ENCODE measurements around the gene SYNE1.

Gene SYNE1

GRCh38 chr6:152119831-152120230, 517.3 kb downstream of the SYNE1 start:
- no peak overlapping the region for H3K4me3 ChIP-seq (ENCODE audit: low read length)
- no peaks in the 10 kb centered on the region for H3K27me3 ChIP-seq (replicated peaks; ENCODE audit: control insufficient read depth, insufficient read depth, low read length)
- DNase-seq (ENCODE audit: low read depth), result peak; percentile 47
- H3K9ac ChIP-seq (ENCODE audit: low read length), result no peak overlapping the region
- H3K9me3 ChIP-seq (ENCODE audit: control insufficient read depth, low read length), result no peaks in the 10 kb centered on the region
- peaks cover 11% of the 10 kb centered on the region for H3K4me1 ChIP-seq (ENCODE audit: control insufficient read depth, insufficient read depth, low read length)
- peaks cover 39% of the 10 kb centered on the region for H3K36me3 ChIP-seq (ENCODE audit: control insufficient read depth, insufficient read depth, low read length, severe bottlenecking)

- peaks cover 11% of the 10 kb centered on the region for H3K4me1 ChIP-seq (ENCODE audit: control insufficient read depth, insufficient read depth, low read length)
- no peak overlapping the region for H3K4me3 ChIP-seq (ENCODE audit: low read length)
- H3K9me3 ChIP-seq (ENCODE audit: control insufficient read depth, low read length), result no peaks in the 10 kb centered on the region
- no peaks in the 10 kb centered on the region for H3K27me3 ChIP-seq (replicated peaks; ENCODE audit: control insufficient read depth, insufficient read depth, low read length)
- peaks cover 38% of the 10 kb centered on the region for H3K36me3 ChIP-seq (ENCODE audit: control insufficient read depth, insufficient read depth, low read length, severe bottlenecking)
- H3K9ac ChIP-seq (ENCODE audit: low read length), result no peak overlapping the region
- DNase-seq (ENCODE audit: low read depth), result no peak
These were observed 518.5 kb downstream of the SYNE1 start for GRCh38 chr6:152118678-152119077.

DNA sequence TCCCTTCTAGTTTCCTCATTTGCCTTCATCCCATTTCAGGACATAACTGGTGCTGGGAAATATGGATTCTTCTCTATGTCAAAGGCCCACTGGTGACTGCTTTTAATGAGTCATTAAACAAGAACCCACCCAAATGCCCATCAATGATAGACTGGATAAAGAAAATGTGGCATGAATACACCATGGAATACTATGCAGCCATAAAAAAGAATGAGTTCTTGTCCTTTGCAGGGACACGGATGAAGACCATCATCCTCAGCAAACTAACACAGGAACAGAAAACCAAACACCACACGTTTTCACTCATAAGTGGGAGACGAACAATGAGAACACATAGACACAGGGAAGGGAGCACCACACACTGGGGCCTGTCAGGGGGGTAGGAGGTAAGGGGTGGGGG, 518.9 kb downstream of the SYNE1 start:
- peaks cover 11% of the 10 kb centered on the region for H3K4me1 ChIP-seq (ENCODE audit: control insufficient read depth, insufficient read depth, low read length)

GRCh38 chr6:152117156-152118133, 519.7 kb downstream of the SYNE1 start:
- Histone ChIP-seq H3K27me3 (replicated peaks; ENCODE audit: control insufficient read depth, insufficient read depth, low read length) (no peaks in the 10 kb centered on the region), H3K4me3 (ENCODE audit: low read length) (no peak overlapping the region), H3K9ac (ENCODE audit: low read length) (no peak overlapping the region), H3K36me3 (ENCODE audit: control insufficient read depth, insufficient read depth, low read length, severe bottlenecking) (peaks cover 25% of the 10 kb centered on the region), H3K9me3 (ENCODE audit: control insufficient read depth, low read length) (no peaks in the 10 kb centered on the region), H3K4me1 (ENCODE audit: control insufficient read depth, insufficient read depth, low read length) (peaks cover 10% of the 10 kb centered on the region)
- DNase-seq (ENCODE audit: low read depth), result peak; percentile 78

More for the DNA sequence above, 518.9 kb downstream of the SYNE1 start:
- H3K9ac ChIP-seq (ENCODE audit: low read length), result no peak overlapping the region
- peaks cover 33% of the 10 kb centered on the region for H3K36me3 ChIP-seq (ENCODE audit: control insufficient read depth, insufficient read depth, low read length, severe bottlenecking)
- H3K9me3 ChIP-seq (ENCODE audit: control insufficient read depth, low read length), result no peaks in the 10 kb centered on the region
- no peak for DNase-seq (ENCODE audit: low read depth)
- H3K4me3 ChIP-seq (ENCODE audit: low read length), result no peak overlapping the region
- H3K27me3 ChIP-seq (replicated peaks; ENCODE audit: control insufficient read depth, insufficient read depth, low read length), result no peaks in the 10 kb centered on the region

DNA sequence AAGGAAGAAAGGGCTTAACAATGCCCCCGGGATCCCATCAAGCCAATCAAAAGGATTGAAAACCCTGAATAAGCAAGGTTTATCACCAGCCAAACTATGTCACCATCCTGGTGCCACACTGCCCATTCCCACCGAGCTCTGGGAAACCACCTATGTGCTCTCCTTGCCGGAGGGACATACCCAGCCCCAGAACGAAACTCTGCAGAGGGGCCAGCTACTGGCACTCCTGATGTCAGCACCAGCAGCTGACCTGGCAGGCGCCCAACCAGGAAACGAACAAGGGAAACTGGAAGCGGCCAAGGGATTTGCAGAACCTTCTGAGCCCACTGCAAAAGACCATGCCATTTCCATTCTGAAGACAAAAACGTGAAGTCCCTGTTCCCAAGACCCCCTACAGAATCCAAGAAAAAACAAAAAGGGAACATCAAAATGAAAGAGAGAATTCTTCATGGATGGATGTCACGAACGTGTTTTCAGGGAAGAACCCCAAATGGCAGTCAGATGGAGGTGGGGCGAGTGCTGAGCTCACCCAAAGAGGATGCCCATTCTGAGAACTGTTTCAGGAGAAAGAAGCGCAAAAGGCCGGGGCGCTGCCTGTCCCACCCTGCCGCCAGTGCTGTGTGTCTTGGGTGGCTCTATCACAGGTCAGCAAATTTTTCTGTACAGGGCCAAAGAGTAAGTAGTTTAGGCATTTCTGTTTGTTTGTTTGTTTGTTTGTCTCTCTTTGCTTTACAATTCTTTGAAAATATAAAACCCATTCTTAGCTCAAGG, 524.5 kb downstream of the SYNE1 start:
- Histone ChIP-seq H3K9me3 (ENCODE audit: control insufficient read depth, low read length) (no peaks in the 10 kb centered on the region), H3K4me1 (ENCODE audit: control insufficient read depth, insufficient read depth, low read length) (peaks cover 20% of the 10 kb centered on the region), H3K9ac (ENCODE audit: low read length) (no peak overlapping the region), H3K4me3 (ENCODE audit: low read length) (no peak overlapping the region), H3K36me3 (ENCODE audit: control insufficient read depth, insufficient read depth, low read length, severe bottlenecking) (no peaks in the 10 kb centered on the region), H3K27me3 (replicated peaks; ENCODE audit: control insufficient read depth, insufficient read depth, low read length) (no peaks in the 10 kb centered on the region)
- DNase-seq (ENCODE audit: low read depth), result no peak

- H3K9me3 ChIP-seq (ENCODE audit: control insufficient read depth, low read length), result no peaks in the 10 kb centered on the region
- DNase-seq (ENCODE audit: low read depth), result peak; percentile 69
- no peaks in the 10 kb centered on the region for H3K36me3 ChIP-seq (ENCODE audit: control insufficient read depth, insufficient read depth, low read length, severe bottlenecking)
- no peaks in the 10 kb centered on the region for H3K27me3 ChIP-seq (replicated peaks; ENCODE audit: control insufficient read depth, insufficient read depth, low read length)
- H3K4me3 ChIP-seq (ENCODE audit: low read length), result peak overlapping the region; percentile 27
- peaks cover 20% of the 10 kb centered on the region for H3K4me1 ChIP-seq (ENCODE audit: control insufficient read depth, insufficient read depth, low read length)
- H3K9ac ChIP-seq (ENCODE audit: low read length), result peak overlapping the region; percentile 58
These were observed 526.0 kb downstream of the SYNE1 start for GRCh38 chr6:152110886-152111820.

GRCh38 chr6:152107973-152108372, 529.2 kb downstream of the SYNE1 start:
- H3K4me3 ChIP-seq (ENCODE audit: low read length), result no peak overlapping the region

DNA sequence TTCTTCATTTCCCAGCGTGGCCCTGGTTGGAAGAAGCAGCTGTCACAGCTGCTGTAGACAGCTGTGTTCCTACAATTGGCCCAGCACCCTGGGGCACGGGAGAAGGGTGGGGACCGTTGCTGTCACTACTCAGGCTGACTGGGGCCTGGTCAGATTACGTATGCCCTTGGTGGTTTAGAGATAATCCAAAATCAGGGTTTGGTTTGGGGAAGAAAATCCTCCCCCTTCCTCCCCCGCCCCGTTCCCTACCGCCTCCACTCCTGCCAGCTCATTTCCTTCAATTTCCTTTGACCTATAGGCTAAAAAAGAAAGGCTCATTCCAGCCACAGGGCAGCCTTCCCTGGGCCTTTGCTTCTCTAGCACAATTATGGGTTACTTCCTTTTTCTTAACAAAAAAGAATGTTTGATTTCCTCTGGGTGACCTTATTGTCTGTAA, 537.0 kb downstream of the SYNE1 start:
- no peaks in the 10 kb centered on the region for H3K27me3 ChIP-seq (replicated peaks; ENCODE audit: control insufficient read depth, insufficient read depth, low read length)
- H3K9ac ChIP-seq (ENCODE audit: low read length), result no peak overlapping the region
- H3K4me3 ChIP-seq (ENCODE audit: low read length), result no peak overlapping the region
- no peaks in the 10 kb centered on the region for H3K36me3 ChIP-seq (ENCODE audit: control insufficient read depth, insufficient read depth, low read length, severe bottlenecking)
- peak; percentile 40 for DNase-seq (ENCODE audit: low read depth)
- peaks cover 38% of the 10 kb centered on the region for H3K4me1 ChIP-seq (ENCODE audit: control insufficient read depth, insufficient read depth, low read length)
- H3K9me3 ChIP-seq (ENCODE audit: control insufficient read depth, low read length), result no peaks in the 10 kb centered on the region

More at GRCh38 chr6:152107973-152108372, 529.2 kb downstream of the SYNE1 start:
- no peaks in the 10 kb centered on the region for H3K36me3 ChIP-seq (ENCODE audit: control insufficient read depth, insufficient read depth, low read length, severe bottlenecking)
- H3K9me3 ChIP-seq (ENCODE audit: control insufficient read depth, low read length), result no peaks in the 10 kb centered on the region
- no peak overlapping the region for H3K9ac ChIP-seq (ENCODE audit: low read length)
- DNase-seq (ENCODE audit: low read depth), result no peak
- peaks cover 20% of the 10 kb centered on the region for H3K4me1 ChIP-seq (ENCODE audit: control insufficient read depth, insufficient read depth, low read length)
- H3K27me3 ChIP-seq (replicated peaks; ENCODE audit: control insufficient read depth, insufficient read depth, low read length), result no peaks in the 10 kb centered on the region

DNA sequence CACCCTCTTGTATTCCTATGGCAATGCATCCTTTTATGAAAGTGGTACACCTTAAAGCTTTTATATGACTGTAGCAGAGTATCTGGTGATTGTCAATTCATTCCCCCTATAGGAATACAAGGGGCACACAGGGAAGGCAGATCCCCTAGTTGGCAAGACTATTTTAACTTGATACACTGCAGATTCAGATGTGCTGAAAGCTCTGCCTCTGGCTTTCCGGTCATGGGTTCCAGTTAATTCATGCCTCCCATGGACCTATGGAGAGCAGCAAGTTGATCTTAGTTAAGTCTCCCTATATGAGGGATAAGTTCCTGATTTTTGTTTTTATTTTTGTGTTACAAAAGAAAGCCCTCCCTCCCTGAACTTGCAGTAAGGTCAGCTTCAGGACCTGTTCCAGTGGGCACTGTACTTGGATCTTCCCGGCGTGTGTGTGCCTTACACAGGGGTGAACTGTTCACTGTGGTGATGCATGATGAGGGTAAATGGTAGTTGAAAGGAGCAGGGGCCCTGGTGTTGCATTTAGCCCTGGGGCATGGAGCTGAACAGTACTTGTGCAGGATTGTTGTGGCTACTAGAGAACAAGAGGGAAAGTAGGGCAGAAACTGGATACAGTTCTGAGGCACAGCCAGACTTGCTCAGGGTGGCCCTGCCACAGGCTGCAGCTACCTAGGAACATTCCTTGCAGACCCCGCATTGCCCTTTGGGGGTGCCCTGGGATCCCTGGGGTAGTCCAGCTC, 537.5 kb downstream of the SYNE1 start:
- H3K9ac ChIP-seq (ENCODE audit: low read length), result no peak overlapping the region
- peaks cover 43% of the 10 kb centered on the region for H3K4me1 ChIP-seq (ENCODE audit: control insufficient read depth, insufficient read depth, low read length)
- no peaks in the 10 kb centered on the region for H3K9me3 ChIP-seq (ENCODE audit: control insufficient read depth, low read length)
- H3K36me3 ChIP-seq (ENCODE audit: control insufficient read depth, insufficient read depth, low read length, severe bottlenecking), result no peaks in the 10 kb centered on the region
- peak; percentile 37 for DNase-seq (ENCODE audit: low read depth)
- no peaks in the 10 kb centered on the region for H3K27me3 ChIP-seq (replicated peaks; ENCODE audit: control insufficient read depth, insufficient read depth, low read length)
- H3K4me3 ChIP-seq (ENCODE audit: low read length), result no peak overlapping the region

DNA sequence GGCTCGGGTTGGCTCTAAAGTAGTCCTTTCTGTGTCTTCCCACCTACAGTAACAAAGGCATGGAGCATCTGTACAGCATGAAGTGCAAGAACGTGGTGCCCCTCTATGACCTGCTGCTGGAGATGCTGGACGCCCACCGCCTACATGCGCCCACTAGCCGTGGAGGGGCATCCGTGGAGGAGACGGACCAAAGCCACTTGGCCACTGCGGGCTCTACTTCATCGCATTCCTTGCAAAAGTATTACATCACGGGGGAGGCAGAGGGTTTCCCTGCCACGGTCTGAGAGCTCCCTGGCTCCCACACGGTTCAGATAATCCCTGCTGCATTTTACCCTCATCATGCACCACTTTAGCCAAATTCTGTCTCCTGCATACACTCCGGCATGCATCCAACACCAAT, 538.5 kb downstream of the SYNE1 start:
- Histone ChIP-seq H3K27me3 (replicated peaks; ENCODE audit: control insufficient read depth, insufficient read depth, low read length) (no peaks in the 10 kb centered on the region), H3K36me3 (ENCODE audit: control insufficient read depth, insufficient read depth, low read length, severe bottlenecking) (no peaks in the 10 kb centered on the region), H3K4me3 (ENCODE audit: low read length) (no peak overlapping the region), H3K9me3 (ENCODE audit: control insufficient read depth, low read length) (no peaks in the 10 kb centered on the region), H3K9ac (ENCODE audit: low read length) (no peak overlapping the region), H3K4me1 (ENCODE audit: control insufficient read depth, insufficient read depth, low read length) (peaks cover 45% of the 10 kb centered on the region)
- DNase-seq (ENCODE audit: low read depth), result no peak

Measured in adipocyte (in vitro differentiated cells).